GM20000 (cell line): Measurements from ENCODE around the gene CEACAM6.
"Not testable (repeated sequence)": the region's sequence is repeated elsewhere in the genome, so short reads cannot be mapped to it uniquely, and the experiment has no call there.

ENCODE experiments used
- DNase-seq: peaks from one replicate; pipeline ENCODE4 v3.0.0; 2012; ENCODE audit warnings: low spot score
- TF ChIP-seq, protein P1 (sequence below): IDR thresholded peaks from 2 replicates; pipeline ENCODE4 v1.5.1; 2012; ENCODE audit warnings: mild to moderate bottlenecking, control low read depth; ENCODE audit errors: extremely low read depth, missing control alignments

The CEACAM6 gene

GRCh38 chr19:41748012-41748411, 7.3 kb upstream of the CEACAM6 start:
- TF ChIP-seq, protein P1, sequence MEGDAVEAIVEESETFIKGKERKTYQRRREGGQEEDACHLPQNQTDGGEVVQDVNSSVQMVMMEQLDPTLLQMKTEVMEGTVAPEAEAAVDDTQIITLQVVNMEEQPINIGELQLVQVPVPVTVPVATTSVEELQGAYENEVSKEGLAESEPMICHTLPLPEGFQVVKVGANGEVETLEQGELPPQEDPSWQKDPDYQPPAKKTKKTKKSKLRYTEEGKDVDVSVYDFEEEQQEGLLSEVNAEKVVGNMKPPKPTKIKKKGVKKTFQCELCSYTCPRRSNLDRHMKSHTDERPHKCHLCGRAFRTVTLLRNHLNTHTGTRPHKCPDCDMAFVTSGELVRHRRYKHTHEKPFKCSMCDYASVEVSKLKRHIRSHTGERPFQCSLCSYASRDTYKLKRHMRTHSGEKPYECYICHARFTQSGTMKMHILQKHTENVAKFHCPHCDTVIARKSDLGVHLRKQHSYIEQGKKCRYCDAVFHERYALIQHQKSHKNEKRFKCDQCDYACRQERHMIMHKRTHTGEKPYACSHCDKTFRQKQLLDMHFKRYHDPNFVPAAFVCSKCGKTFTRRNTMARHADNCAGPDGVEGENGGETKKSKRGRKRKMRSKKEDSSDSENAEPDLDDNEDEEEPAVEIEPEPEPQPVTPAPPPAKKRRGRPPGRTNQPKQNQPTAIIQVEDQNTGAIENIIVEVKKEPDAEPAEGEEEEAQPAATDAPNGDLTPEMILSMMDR: no peak

GRCh38 chr19:41750248-41751134, 4.8 kb upstream of the CEACAM6 start:
- DNase-seq: not testable (repeated sequence)

More at GRCh38 chr19:41748012-41748411, 7.3 kb upstream of the CEACAM6 start:
- no peak for DNase-seq

GRCh38 chr19:41753159-41753558, 2.2 kb upstream of the CEACAM6 start:
- peak; percentile 63 for DNase-seq
- TF ChIP-seq, protein P1: peak; percentile 61

GRCh38 chr19:41753936-41754529, 1.3 kb upstream of the CEACAM6 start:
- TF ChIP-seq, protein P1: peak; percentile 36
- no peak for DNase-seq

DNA sequence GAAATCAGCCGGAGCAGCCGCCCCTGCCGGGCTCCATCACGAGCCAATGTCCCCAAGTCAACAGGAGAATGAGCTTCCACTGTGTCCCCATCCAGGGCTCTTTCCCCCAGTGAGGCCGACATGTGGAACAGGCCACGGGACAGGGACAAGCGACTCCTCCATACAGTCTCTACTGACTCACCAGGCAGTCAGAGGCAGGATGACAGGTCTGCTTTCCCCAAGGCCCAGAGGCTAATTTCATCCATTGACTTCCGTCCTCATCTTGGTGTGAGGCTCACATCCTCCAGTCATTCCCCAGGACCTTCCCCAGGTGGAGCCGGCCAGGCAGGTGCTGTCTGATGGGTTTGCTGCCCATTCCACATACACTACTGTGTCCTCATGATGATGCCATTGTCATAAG, 3.5 kb downstream of the CEACAM6 start:
- no peak for DNase-seq

GRCh38 chr19:41767115-41767514, 11.8 kb downstream of the CEACAM6 start:
- no peak for DNase-seq
- TF ChIP-seq, protein P1: no peak

More for the DNA sequence above, 3.5 kb downstream of the CEACAM6 start:
- TF ChIP-seq, protein P1: no peak

- DNase-seq: not testable (repeated sequence)
Observed at GRCh38 chr19:41768105-41768504, 12.8 kb downstream of the CEACAM6 start.

DNA sequence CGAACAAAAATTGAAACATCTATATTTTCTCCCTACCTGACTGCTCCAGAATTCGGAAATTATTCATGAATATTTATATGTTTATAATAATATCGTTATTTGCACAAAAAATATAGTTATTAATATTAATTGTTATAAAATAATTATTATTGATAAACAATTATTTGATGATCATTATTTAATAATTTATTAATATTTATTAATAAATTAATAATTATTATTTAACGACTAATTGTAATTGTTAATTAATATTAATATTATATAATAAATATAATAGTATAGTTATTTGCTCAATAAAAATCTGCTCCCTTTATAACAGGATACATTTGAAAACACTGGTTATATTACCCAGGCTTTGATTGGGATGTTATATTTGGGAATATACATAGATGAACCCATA, 14.3 kb downstream of the CEACAM6 start:
- no peak for DNase-seq
- TF ChIP-seq, protein P1: no peak
